ENCODE measurements around the gene VGLL4. TPM values are rescaled to one million over a fixed set of nuclear protein-coding genes. Genes with fewer than 3 reads are reported as not detected.

Gene VGLL4
- total RNA-seq, 1 donor from 2014 or later, result 99.4 TPM

DNA sequence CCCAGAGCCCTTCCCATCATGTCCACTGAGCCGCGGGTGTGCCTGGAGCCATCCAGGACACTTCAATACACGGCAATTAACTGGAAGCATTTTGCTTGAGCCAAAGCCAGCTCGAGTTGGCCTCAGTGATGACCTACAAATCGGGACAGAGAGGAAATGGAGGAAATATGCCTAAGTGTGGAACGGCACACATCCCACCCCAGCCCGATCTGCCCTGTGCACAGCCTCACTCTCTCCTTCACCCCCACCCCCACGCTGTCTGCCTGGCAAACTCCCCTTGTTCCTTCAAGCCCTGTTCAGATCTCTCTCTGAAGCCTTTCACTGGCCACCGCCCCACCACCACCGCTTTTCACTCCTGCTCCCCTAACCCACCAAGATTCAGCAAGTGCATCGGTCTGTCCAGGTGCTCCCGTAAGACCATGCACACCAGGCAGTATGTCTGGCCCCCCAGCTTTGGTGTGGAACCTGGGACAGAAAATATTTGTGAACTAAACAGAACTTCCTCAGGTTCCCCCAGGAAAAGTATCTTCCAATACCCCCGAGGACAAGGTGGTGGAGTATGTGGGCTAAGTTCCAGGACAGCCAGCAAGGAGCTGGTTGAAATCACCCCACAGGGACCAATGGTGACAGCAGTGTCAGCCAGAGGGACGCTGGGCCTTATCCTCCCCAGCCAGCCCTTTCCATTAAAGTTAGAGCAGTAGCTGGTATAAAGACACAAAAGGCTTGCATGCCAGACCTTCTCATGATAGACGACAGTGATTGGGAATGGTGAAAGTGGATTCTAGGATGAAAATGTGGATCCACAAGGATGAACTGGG, 83.7 kb downstream of the VGLL4 start:
- H3K4me3 ChIP-seq, result no peak overlapping the region
- no peaks in the 10 kb centered on the region for H3K27me3 ChIP-seq
- H3K4me1 ChIP-seq, result peaks cover 96% of the 10 kb centered on the region
- no peak for DNase-seq (ENCODE audit: extremely low spot score in 2 of 2)
- intact Hi-C loops (cut with DNase I), result loop anchor here (10.0 kb wide), 1 partner anchor 85 kb away; the partner anchor contains the start of gene VGLL4
- peaks cover 0 to 21% of the 10 kb centered on the region in 2 donors for H3K36me3 ChIP-seq
- TF ChIP-seq POLR2AphosphoS5 (IDR thresholded peaks at IDR 0.05; ENCODE audit: insufficient read depth in 1 of 2, low read depth in 1 of 2) (no peak), POLR2A (IDR thresholded peaks at IDR 0.05) (no peak), CTCF (IDR thresholded peaks at IDR 0.05) (no peak)
- peak overlapping the region; percentile 78 for H3K27ac ChIP-seq
- no peaks in the 10 kb centered on the region for H3K9me3 ChIP-seq

- H3K27ac ChIP-seq, result peak overlapping the region; percentile 78
- peaks cover 97% of the 10 kb centered on the region for H3K4me1 ChIP-seq
- DNase-seq (ENCODE audit: extremely low spot score in 2 of 2), result no peak
- H3K9me3 ChIP-seq, result no peaks in the 10 kb centered on the region
- H3K36me3 ChIP-seq, result peaks cover 0 to 19% of the 10 kb centered on the region in 2 donors
- no peak for TF ChIP-seq POLR2AphosphoS5 (IDR thresholded peaks at IDR 0.05; ENCODE audit: insufficient read depth in 1 of 2, low read depth in 1 of 2)
- TF ChIP-seq POLR2A (IDR thresholded peaks at IDR 0.05), result no peak
- intact Hi-C loops (cut with DNase I), result loop anchor here (10.0 kb wide), 1 partner anchor 86 kb away; the partner anchor contains the start of gene VGLL4
- H3K4me3 ChIP-seq, result no peak overlapping the region
- H3K27me3 ChIP-seq, result no peaks in the 10 kb centered on the region
These were observed 84.5 kb downstream of the VGLL4 start for GRCh38 chr3:11558918-11559815.

- Histone ChIP-seq H3K4me3 (no peak overlapping the region), H3K4me1 (peaks cover 99% of the 10 kb centered on the region), H3K27me3 (no peaks in the 10 kb centered on the region), H3K9me3 (no peaks in the 10 kb centered on the region), H3K36me3 (peaks cover 0 to 15% of the 10 kb centered on the region in 2 donors), H3K27ac (peak overlapping the region; percentile 78)
- no peak for TF ChIP-seq POLR2A (IDR thresholded peaks at IDR 0.05)
- no peak for TF ChIP-seq POLR2AphosphoS5 (IDR thresholded peaks at IDR 0.05; ENCODE audit: insufficient read depth in 1 of 2, low read depth in 1 of 2)
- TF ChIP-seq CTCF (IDR thresholded peaks at IDR 0.05), result no peak
- intact Hi-C loops (cut with DNase I), result loop anchor here (10.0 kb wide), 1 partner anchor 86 kb away; the partner anchor contains the start of gene VGLL4
- DNase-seq (ENCODE audit: extremely low spot score in 2 of 2), result no peak
These were observed 85.3 kb downstream of the VGLL4 start for GRCh38 chr3:11558411-11558903.

GRCh38 chr3:11558002-11558401, 85.7 kb downstream of the VGLL4 start:
- H3K4me3 ChIP-seq, result no peak overlapping the region
- DNase-seq (ENCODE audit: extremely low spot score in 2 of 2), result no peak
- H3K27me3 ChIP-seq, result no peaks in the 10 kb centered on the region
- H3K4me1 ChIP-seq, result peaks cover 99% of the 10 kb centered on the region
- TF ChIP-seq POLR2AphosphoS5 (IDR thresholded peaks at IDR 0.05; ENCODE audit: insufficient read depth in 1 of 2, low read depth in 1 of 2), result peak in 1 of 2 donors; percentile 14
- TF ChIP-seq POLR2A (IDR thresholded peaks at IDR 0.05), result no peak
- intact Hi-C loops (cut with DNase I), result loop anchor here (10.0 kb wide), 1 partner anchor 87 kb away; the partner anchor contains the start of gene VGLL4
- H3K36me3 ChIP-seq, result peaks cover 0 to 10% of the 10 kb centered on the region in 2 donors
- no peaks in the 10 kb centered on the region for H3K9me3 ChIP-seq
- H3K27ac ChIP-seq, result peak overlapping the region; percentile 78

DNA sequence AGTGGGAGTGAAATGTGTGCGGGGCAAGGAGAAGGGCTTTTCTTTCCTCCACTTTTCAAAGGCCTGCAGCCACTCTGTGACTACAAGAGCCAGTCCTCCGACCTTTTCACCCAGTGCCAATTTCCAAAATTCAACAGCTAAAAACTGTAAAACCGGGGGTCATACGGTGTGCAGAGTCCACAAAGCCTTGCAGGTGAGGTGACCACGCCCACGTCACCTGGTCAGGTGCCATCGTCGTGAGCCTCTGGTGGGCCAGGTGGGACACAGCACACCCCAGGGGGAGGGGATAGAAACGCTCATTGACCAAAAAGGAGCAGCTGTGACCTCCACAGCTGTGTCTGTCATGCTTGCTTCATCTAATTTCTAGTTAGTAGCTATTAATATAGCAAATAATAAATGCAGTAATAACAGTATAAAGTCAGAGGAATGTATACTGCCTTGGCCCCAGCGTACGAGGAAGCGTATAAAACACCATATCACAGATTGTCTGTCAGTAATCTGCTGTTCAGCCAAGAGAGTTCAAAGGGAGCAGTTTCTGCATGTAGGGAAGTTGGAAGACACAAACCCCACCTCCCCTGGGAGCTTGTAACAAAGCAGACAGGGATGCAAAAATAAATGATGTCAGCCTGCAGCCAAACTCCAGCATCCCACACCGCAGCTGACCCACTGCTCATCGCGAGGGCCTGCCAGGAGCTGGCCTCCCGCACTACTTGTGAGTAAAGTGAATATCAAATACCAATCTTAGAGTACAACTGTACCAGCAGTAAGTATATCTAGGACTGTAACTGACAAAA, 86.7 kb downstream of the VGLL4 start:
- Histone ChIP-seq H3K27me3 (no peaks in the 10 kb centered on the region), H3K4me1 (peaks cover 90% of the 10 kb centered on the region), H3K9me3 (no peaks in the 10 kb centered on the region), H3K27ac (peak overlapping the region; percentile 78), H3K4me3 (no peak overlapping the region), H3K36me3 (peaks cover 0 to 10% of the 10 kb centered on the region in 2 donors)
- intact Hi-C loops (cut with DNase I), result loop anchor here (10.0 kb wide), 1 partner anchor 88 kb away; the partner anchor contains the start of gene VGLL4
- TF ChIP-seq POLR2AphosphoS5 (IDR thresholded peaks at IDR 0.05; ENCODE audit: insufficient read depth in 1 of 2, low read depth in 1 of 2) (peak in 1 of 2 donors; percentile 61), POLR2A (IDR thresholded peaks at IDR 0.05) (no peak)
- no peak for DNase-seq (ENCODE audit: extremely low spot score in 2 of 2)
